Body of pancreas (tissue), 4 donors: ENCODE measurements around the gene GRK4.

ENCODE experiments used
- POLR2A ChIP-seq, 3 donors: fragments of 450-650 bp; IDR thresholded peaks; one replicate each; pipeline ENCODE4 v1.6.1; 2016; ENCODE audit warnings: antibody characterized with exemption in 3 of 3, mild to moderate bottlenecking in 2 of 3
- TF ChIP-seq, protein P1 (sequence below), 7 experiments: fragments of 450-650 bp in 4 of 7; fragments of 200-600 bp in 3 of 7; sonication (generic) in 3 of 7; IDR thresholded peaks; one replicate each; pipeline ENCODE4 v1.5.1; 2016 to 2019; ENCODE audit warnings: antibody characterized with exemption in 7 of 7

DNA sequence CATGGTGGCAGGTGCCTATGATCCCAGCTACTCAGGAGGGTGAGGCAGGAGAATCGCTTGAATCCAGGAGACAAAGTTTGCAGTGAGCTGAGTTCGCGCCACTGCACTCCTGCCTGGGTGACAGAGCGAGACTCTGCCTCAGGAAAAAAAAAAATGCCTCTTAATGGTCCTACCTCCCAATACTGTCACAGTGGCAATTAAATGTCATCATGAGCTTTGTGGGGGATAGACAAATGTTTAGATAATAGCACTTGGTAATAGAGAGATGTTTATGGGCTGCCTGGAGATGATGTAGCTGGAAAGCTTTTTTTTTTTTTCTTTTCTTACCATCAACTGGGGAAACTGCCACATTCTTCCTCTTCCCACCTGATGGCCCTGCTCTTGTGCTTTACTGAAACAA lies 33.0 kb downstream of the GRK4 start:
- TF ChIP-seq, protein P1, sequence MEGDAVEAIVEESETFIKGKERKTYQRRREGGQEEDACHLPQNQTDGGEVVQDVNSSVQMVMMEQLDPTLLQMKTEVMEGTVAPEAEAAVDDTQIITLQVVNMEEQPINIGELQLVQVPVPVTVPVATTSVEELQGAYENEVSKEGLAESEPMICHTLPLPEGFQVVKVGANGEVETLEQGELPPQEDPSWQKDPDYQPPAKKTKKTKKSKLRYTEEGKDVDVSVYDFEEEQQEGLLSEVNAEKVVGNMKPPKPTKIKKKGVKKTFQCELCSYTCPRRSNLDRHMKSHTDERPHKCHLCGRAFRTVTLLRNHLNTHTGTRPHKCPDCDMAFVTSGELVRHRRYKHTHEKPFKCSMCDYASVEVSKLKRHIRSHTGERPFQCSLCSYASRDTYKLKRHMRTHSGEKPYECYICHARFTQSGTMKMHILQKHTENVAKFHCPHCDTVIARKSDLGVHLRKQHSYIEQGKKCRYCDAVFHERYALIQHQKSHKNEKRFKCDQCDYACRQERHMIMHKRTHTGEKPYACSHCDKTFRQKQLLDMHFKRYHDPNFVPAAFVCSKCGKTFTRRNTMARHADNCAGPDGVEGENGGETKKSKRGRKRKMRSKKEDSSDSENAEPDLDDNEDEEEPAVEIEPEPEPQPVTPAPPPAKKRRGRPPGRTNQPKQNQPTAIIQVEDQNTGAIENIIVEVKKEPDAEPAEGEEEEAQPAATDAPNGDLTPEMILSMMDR (IDR thresholded peaks at IDR 0.05): no peak
- TF ChIP-seq POLR2A (IDR thresholded peaks at IDR 0.05): no peak
